Activated CD4-positive, CD25-positive, alpha-beta regulatory T cell treated with anti-CD3 and anti-CD28 coated beads, Interleukin-2, amount 50 U/mL, for 72 hours (primary cell): ENCODE measurements around the gene SDK1.
"Not testable (repeated sequence)": the region's sequence is repeated elsewhere in the genome, so short reads cannot be mapped to it uniquely, and the experiment has no call there.

Experiments
- DNase-seq: peaks from one replicate; pipeline ENCODE4 v3.0.0; 2021

The SDK1 gene

DNA sequence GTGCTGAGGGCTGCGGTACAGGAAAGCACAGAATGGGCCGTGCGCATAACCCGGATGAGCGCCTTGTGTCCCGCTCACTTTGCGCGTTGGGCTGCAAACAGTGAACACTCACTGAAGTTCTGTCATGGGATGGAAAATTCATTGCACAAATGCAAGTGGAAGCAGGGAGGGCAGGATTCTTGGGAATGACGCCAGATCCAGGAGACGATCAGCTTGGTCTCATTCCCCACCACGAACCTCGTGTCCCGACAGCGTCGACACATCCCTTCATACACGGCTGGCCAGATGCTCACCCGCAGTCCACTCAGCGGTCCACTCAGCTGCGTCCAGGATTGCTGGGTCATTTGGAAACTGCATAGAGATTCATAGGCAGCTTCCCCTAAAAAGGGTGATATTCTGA is 607.1 kb downstream of the SDK1 start:
- DNase-seq = no peak

DNA sequence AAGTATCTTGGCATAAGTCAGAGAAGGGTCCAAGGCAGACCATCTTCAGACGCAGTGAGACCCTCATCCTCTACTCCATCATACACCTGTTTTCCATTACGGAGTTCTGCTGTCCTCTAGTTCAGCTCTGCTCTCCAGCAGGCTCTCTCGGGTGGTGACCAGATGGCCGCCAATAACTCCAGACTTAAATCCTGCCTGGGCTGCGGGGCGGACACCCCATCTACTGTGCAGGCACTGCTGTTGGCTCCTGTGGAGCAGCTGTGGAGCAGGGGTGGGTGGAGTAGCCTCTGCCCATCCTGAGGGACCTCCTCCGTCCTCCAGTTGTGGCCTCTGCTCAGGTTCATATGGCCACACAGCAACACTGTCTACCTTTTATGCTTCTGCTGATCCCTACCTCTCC is 608.1 kb downstream of the SDK1 start:
- DNase-seq = no peak

DNA sequence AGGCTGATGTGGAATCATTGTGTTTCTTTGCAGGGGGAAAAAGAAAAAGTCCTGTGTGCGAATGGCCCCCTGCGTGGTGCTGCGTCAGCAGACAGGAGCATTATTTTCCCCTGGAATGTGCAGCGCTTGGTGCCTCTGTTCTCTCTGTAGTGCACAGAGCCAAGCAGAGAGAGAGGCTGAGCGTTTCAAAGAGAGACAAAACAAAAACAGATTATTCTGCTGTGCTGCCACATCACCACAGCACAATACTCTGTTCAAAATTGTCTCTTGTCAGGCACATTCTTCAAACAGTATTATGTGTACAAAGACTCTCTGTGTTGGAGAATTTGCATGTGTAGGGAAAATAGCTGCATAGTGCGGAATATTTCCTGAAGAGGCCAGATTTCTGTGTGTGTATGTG is 609.0 kb downstream of the SDK1 start:
- DNase-seq = no peak

DNA sequence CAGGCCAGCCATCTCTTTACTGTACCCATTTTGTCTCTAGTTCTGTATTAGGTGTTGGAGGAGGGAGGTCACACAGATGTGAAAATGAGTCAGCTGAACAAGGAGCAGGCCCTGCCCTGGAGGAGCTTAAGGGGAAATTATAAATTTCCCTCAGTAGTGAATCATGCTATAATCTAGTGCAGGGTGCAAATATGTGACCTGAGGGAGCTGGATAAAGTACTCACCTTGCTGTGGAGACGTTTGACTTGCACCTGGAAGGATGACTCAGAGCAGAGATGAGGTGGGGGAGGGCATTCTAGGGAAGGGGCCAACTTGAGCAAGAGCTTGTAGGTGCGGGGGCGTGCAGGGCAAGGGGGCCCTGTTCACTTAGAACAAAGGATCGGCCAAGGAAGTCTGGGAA is 610.6 kb downstream of the SDK1 start:
- DNase-seq = no peak

DNA sequence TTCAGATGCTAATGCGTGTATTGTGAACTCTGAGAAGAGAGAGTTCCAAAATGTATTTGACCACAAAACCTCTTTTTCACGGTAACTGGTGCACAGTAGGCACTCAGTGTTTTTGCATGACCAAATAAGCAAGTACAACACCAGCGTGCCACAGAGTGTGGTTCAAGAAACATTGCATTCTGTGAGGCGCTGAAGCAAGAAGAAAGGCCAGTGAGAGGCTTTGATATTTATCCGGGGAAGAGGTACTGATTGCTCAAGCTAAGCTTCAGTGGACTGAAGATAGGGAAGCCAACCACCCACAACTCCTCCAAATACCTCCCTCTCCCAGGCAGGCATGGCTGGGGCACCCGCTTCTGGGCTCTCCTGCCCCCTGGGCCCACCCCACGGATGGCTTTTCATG is 611.2 kb downstream of the SDK1 start:
- DNase-seq = no peak

DNA sequence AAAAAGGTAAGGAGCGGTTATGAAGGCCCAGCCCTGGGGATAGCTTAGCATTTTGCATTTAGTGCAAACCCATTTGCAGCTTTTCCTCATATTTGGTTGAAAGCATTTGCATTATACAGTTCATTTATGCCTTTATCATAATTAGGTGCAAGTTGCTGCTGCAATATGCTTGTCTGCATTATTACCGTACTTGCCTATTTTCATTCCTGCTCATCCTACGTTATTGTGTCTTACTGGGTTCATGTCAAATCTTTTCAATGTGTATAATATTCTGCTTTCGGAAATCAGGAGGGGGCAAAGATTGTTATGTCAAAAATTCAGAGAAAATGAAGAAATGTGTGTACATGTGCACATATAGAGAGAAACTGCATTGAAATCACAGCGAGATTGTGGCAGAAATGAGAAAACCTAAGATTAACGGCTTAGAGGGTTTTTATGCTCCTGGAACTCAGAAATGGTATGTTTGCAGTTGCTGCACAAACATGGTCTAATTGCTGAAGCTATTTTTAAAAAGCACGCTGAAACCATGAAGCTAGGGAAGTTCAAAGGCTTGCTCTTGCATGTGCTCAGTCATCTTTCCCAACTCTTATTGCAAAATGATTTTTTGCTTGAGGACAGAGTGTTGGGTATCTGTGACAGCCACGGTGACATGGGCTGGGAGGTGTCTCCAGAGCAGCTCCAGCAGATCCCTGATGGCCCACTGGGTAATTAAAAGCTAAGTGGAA is 613.2 kb downstream of the SDK1 start:
- no peak for DNase-seq

DNA sequence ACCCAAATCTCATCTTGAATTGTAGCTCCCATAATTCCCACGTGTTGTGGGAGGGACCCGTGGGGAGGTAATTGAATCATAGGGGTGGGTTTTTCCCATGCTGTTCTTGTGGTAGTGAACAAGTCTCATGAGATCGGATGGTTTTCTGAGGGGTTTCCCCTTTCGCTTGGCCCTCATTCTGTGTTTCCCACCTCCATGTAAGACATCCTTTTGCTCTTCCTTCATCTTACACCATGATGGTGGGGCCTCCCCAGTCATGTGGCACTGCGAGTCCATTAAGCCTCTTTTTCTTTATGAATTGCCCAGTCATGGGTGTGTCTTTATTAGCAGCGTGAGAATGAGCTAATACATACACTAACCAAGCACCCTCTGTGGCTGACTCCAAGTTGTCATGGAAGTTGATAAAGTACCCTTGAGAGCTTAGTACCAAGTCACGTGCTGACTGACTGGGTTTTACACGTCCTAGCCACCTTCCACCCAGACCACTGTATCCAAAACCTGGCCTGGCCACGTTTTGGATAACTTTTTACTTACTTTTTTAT is 614.4 kb downstream of the SDK1 start:
- no peak for DNase-seq

DNA sequence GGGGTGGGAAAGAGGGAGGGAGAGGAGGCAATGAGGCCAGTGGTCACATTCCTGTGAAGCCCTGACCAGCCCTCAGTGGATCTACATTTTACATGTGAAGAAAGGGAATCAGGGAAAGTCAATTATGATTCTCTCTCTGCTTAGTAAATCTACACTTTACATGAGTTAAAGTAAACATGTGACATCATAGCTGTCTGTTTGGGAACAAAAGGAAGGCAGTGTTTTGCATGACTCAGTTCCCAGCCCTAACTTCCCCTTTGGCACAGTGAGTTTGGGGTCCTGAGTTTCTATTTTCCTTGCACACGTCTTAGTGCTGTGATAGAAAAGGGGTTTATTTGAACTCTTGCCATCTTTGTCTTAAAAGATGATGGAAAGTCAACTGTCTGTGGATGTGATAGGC is 615.1 kb downstream of the SDK1 start:
- DNase-seq = no peak

DNA sequence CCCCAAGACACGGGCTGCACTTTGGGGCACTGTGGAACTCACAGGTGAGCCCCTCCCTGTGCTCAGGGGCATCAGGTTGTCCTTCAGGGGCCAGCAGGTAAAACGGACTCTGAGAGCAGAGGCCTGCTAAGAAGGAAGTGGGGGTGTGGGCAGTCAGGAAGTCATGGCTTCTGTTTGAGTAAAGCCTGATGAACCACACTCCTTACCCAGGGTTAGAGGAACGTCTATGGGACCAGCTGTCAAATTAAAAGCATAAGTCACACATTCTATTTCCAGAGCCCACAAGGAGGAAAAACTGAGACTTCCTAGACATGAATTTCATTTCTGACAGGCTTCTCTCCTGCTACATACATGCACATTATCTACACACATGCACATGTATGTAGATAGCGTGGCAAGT is 616.4 kb downstream of the SDK1 start:
- DNase-seq = no peak

DNA sequence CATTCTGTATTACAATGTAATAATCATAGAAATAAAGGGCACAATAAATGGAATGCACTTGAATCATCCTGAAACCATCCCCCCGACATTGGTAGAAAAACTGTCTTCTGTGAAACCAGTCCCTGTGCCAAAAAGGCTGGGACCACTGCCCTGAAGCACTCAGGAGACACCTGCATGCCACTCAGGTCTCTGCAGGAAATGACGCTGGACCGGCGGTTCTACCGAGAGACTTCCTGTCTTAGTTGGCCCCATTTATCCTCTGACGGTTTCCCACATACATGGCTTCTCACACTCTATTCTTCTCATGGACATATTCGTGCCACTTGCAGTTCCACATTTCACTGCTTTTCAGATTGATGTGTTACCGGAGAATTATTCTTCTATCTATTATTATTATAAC is 617.5 kb downstream of the SDK1 start:
- no peak for DNase-seq

DNA sequence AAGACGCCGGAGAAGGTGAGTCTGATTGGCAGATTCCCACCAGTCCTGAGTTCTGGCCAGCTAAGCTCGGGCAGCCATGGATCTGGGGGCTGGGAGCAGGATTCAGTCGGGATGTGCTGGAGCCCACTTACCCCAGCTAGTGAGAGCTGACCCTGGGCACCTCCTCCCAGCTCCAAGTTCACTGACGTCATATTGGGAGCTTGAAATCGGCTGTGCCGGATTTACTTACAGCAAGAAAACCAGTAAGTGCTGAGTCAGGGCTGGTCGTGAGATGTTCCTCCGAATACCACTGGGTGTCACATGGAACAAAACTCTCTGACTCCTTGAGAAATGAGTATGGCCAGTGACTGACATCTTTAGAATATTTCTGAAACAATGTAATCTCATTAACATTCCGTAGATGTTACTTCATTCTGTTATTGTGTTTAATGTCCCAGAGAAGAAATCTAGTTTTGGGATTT is 621.2 kb downstream of the SDK1 start:
- DNase-seq = no peak

DNA sequence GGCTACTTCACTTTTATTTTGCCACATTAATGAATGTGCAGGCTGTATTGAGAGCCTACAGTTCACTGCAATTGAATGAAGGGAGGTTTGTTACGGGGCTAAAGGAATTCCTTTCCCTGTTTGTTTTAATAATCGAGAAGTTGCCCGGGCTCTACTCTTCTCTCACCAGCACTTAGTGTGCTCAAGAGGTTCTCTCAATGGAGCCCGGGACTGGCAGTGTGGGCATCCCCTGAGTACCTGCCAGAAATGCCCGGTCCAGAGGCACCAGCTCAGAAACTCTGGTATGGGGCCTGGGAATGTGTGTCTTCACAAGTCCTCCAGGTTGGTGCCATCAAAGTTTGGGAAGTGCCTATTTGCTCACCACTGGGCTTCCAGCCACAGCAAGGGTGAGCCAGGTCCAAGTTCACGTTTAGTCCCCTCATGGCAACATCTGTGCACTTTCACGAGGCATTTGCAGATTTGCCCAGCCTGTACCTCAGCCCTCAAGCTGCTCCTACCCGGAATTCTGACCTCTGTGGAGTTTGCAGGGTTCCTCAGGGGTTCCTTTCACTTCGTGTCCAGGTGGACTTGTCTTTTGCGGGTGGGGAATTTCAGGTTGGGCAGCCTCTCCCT is 622.4 kb downstream of the SDK1 start:
- no peak for DNase-seq

DNA sequence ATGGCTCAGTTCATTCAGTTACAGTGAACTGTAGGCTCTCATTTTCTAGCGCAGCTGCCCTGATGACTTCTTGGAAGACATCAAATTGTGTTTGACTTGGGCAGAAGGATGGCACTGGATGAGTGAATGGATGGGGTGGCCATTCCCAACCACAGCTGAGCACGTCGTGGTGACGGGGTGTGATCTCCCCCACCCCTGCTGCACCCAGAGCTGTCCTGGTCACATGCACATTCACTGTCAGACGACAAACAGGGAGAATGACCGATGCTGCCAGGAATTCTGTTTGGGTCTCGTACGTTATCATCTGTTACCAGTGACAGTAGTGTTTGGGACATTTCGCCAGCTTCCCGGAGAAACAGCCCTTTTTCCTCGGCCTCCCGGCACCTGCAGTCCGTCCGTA is 623.2 kb downstream of the SDK1 start:
- no peak for DNase-seq

DNA sequence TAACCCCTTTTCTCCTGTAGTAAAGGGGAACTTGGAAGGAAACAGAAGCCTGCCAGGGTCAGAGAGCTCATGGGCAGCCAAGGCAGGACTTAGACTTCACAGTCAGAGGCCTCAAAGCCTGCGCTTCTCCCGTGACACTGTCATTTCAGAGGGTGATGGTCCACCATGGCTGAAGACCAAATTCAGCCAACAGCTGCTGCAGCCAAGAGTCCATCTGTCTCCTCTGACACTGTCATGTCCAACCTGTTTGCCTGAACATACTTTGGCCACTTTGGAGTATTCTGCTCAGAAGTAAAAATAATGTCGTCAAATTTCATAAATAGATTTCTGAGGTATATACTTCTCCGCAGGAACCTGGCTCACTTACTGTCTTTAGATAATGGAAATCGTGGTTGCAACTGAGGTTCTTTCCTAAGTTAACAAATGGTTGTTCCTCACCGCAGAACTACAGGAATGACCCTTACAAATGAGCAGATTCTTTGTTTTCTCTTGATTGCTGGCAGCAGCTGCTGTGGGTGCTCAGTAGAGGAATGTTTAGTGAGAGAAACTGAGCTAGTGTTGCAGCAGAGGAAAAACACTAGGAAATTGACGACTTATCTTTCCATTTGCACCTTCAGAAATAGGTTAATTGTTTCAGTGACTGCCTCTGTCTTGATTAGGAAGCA is 626.5 kb downstream of the SDK1 start:
- DNase-seq = no peak

DNA sequence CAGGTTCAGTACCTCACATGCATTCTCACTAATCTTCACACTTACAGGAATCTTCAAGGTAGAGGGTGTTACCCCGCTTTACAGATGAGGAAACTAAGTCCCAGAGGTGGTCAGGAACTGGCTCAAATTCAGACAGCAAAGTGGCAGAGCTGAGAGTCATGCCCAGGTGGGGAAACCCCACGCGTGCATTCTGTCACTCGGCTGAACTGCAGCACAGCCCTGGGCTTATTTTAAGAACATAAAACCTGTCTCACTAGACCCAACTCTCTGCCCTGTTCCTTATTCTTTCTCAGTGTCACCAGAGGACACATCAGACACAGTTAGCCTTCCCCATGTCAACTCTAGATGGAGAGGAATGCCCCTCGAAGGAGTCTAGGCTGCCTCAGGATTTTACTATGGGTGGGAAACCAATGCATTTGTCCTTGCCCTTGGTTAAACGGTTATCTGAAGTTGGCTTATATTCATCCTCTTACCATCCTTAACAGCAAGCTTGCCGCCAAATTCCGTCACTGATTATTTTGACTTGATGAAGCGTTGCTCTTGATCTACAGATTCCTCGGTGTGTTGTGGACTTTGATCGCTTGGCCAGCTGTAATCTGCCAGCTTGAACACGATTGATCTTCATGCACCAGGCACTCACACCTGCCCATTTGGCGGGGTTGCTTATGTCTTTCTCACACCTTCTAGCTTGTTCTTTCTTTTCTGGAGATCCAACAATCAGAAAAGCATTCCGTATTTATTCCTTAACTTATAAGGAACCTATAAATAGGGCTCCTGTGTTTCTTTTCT is 627.9 kb downstream of the SDK1 start:
- DNase-seq = no peak

DNA sequence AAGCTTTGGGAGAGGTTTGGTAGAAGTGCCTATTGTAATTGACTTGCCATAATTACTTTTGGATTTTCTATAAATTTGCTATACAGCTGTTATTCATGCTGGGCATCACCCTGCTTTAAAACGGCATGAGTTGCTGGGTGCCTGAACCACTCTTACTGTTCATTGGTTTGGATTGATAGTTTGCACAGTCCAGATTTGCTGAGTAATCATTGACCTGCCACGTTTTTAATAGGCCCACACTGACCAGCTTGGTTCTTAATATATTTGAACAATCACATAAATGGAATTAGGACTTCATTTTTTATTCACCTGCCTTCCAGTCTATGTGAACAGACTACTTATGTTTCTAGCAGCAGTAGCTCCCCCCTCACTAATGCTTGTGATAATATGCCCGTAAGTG is 630.8 kb downstream of the SDK1 start:
- no peak for DNase-seq

DNA sequence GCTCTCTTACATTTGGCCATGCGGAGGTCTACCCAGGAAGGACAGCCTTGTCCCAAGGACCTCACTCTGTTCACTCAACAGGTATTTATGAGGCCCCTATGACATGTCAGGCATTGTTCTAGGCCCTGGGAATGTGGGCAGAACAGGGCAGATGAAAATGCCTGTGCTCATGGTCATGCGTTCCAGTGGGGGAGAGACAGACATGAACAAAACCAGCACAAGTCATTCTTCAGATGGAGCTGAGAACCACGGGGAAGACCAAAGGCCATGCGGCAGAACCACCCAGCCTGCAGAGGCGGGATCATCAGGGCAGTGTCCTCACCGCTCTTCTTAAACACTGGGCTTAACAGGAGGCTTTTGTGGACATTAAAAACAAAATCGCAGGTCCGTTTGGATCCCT is 636.1 kb downstream of the SDK1 start:
- no peak for DNase-seq

DNA sequence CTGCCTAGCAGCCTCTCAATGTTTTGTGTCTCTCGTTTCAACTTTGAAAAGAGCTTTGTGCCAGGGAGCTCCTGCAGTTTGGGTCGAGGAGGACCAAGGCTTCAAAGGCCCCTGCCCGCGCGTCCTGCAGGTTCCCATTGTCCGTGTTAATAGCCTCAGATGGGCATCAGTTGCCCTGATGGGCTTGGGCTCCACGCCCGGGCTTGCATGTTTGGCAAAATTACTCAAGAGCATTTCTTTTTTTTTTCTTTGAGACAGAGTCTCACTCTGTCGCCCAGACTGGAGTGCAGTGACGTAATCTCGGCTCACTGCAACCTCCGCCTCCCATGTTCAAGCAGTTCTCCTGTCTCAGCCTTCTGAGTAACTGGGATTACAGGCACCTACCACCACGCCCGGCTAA is 636.6 kb downstream of the SDK1 start:
- DNase-seq = no peak

DNA sequence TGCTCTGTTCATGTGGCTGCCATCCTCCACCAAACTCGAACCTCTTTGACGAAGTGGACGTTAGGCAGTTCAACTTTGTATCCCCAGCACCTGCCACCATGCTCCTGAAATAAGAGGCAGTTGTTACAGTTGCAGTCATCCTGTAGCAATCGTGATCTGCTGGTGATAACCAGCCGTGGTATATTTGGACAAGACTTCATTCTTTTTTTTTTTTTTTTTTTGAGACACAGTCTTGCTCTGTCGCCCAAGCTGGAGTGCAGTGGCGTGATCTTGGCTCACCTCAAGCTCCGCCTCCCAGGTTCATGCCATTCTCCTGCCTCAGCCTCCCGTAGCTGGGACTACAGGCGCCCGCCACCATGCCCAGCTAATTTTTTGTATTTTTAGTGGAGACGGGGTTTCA is 640.7 kb downstream of the SDK1 start:
- DNase-seq = not testable (repeated sequence)

DNA sequence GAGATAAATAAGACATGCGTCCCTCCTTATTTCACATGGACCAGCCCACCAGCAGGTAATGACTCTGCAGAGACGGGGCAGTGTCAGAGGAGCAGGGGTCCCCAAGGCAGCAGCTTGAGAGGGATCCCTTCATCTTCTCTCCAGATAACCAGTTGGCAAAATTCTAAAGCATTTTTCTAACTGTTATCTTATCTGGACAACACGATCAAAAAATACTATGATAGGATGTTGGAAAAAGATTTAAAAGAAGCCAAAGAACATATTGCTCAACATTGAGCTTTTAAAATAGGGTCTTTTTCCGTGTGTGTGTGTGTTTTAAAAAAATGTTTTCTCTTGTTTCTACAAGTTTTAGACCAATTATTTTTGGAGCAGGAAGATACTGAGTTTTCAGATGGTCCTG is 641.2 kb downstream of the SDK1 start:
- no peak for DNase-seq

DNA sequence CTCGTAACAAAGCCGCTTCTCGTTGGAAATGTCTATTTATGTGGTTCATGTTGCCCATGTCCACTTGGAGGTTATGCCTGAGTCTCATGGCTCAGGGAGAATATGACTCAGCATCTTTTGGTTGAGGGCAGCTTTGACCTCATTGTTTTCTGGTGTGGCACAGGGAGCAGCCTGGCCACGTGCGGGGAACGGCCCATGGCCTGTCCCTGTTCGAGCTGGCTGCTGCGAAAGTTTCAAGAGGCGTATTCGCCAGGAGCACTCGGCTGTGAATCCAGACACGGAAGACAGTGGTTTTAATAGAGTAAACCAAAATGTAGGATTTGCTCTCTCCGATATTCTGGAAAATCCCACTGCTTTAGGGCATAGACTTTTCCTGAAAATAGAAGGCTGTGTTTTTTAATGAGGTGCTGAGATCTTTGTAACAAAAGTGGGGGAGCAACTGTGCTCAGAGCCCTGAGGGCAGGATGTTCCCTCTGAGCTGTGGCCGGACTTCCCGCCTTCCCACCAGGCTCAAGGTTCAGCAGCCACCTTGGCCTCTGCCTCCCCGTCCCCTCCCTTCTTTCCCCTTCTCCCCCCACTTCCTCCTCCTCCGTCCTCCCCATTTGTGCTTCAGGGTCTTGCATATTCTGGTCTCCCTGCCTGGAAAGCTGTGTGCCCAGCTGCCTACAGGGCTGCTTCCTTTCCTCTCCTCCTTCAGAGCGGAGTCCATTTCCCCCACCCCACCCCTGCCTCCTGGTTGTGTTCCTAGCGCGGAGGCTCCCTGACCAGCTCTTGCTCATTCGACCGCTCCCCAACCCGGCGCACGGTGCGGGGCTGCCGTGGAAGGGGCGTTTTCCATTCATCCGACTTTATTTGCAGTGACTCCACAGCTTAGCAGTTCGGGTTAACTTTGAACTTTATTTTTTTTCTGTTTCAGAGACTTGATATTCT is 642.0 kb downstream of the SDK1 start:
- DNase-seq = no peak
